GM21526 (cell line): ENCODE results near the gene SMG7.

ENCODE experiments used
- ATAC-seq: cut with Tn5 transposase; IDR thresholded peaks from one replicate; pipeline ENCODE4 v1.9.1; 2021; ENCODE audit warnings: moderate library complexity; ENCODE audit not compliant: unreplicated experiment, low FRiP score

SMG7 gene

GRCh38 chr1:183553331-183553730 is 81.0 kb downstream of the SMG7 start:
- no peak for ATAC-seq

- ATAC-seq: no peak
Measured at GRCh38 chr1:183553764-183554163, 81.5 kb downstream of the SMG7 start.

GRCh38 chr1:183554577-183554976 is 82.3 kb downstream of the SMG7 start:
- ATAC-seq: no peak

GRCh38 chr1:183559061-183559460 is 86.8 kb downstream of the SMG7 start:
- ATAC-seq: no peak

- ATAC-seq: no peak
Measured at GRCh38 chr1:183562701-183563100, 90.4 kb downstream of the SMG7 start.

- no peak for ATAC-seq
Measured at GRCh38 chr1:183565261-183565660, 93.0 kb downstream of the SMG7 start.

GRCh38 chr1:183566026-183566425 is 93.7 kb downstream of the SMG7 start:
- no peak for ATAC-seq

- no peak for ATAC-seq
Measured at GRCh38 chr1:183567584-183567983, 95.3 kb downstream of the SMG7 start.

- no peak for ATAC-seq
Measured at GRCh38 chr1:183568176-183569021, 96.1 kb downstream of the SMG7 start.

GRCh38 chr1:183569141-183569540 is 96.8 kb downstream of the SMG7 start:
- ATAC-seq: no peak

GRCh38 chr1:183569801-183570200 is 97.5 kb downstream of the SMG7 start:
- no peak for ATAC-seq

GRCh38 chr1:183570451-183570850 is 98.2 kb downstream of the SMG7 start:
- no peak for ATAC-seq

- ATAC-seq: no peak
Measured at GRCh38 chr1:183571678-183572268, 99.5 kb downstream of the SMG7 start.

- ATAC-seq: no peak
Measured at GRCh38 chr1:183572721-183573120, 100.4 kb downstream of the SMG7 start.

GRCh38 chr1:183575606-183576005 is 103.3 kb downstream of the SMG7 start:
- no peak for ATAC-seq

GRCh38 chr1:183576537-183576936 is 104.2 kb downstream of the SMG7 start:
- no peak for ATAC-seq

- no peak for ATAC-seq
Measured at GRCh38 chr1:183577897-183578465, 105.7 kb downstream of the SMG7 start.

- no peak for ATAC-seq
Measured at GRCh38 chr1:183578856-183579255, 106.6 kb downstream of the SMG7 start.

- ATAC-seq: no peak
Measured at GRCh38 chr1:183580281-183580682, 108.0 kb downstream of the SMG7 start.

- ATAC-seq: no peak
Measured at GRCh38 chr1:183582021-183582713, 109.9 kb downstream of the SMG7 start.

GRCh38 chr1:183583466-183583865 is 111.2 kb downstream of the SMG7 start:
- ATAC-seq: no peak
